UCSD-AML1 (cell line): ENCODE data around the gene DNAJC15.

Source experiments
- DNase-seq: peaks from one replicate; lab custom pipeline; 2025; ENCODE audit not compliant: unreplicated experiment; lab: John Stamatoyannopoulos, UW

The DNAJC15 gene

DNA sequence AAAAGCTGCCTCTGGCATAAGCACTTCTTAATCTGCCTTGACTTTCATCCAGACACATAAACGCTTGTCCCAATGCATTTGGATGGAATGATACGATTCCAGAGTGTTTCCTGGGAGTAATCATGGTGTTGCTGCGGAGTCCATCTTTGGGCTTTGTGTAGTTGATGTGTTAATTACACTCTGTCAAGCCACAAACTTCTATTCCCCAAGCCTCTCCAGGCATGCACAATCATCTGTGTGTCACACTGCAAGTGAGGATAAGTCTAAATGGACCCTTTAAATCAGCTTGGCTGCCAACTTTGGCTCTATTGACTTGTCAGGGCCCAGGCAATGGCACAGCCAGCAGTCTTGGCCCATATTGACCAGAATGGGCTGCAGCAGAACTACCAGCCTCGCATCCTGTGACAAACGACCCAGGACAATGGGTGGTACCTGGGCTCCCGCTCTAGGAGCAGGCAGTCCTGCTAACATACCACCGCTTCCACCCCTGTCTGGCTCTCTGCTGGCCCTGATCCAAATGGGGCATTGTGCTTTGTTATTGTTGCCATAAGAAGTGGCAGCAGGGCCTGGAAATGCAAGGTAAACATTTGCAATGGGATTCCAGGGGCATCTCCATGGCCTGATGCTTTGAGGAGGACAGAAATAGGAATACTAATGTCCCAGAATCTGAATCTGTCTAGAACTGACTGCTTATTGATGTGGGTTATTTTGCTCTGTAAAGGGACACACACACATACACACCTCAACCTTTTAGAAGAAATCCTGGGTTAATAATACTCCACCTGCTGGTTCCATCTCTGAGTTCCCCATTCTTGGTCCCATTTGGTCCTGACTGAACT, 127.2 kb downstream of the DNAJC15 start:
- DNase-seq: no peak

DNA sequence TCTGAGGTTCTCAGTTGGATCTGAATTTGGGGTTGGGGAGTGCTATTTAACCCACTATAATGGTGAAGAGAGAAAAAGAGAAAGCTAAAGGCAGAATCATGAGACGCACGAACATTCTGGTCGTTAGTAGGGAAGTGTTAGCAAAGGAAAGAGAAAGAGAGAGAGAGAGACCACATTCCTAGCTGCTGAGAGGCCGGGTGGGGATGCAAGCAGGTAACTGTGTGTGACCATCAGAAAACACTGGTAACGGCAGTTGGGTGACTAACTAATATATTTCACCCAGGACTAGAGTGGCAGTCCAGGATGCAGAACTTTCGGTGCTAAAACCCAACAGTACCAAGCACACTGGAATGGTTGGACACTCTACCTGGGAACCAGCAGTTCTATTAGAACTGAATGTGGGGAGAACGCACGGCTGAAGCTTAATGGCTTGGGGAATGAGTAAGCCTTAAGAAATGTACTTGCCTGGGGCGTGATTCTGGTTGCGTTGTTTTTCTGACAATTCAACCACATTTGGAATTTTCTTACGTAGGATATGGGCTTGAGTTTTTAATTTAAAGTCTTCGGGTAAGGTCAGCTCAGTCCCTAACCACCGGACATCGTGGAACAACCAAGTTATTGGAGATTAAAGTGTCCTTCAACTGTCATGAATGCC, 130.2 kb downstream of the DNAJC15 start:
- no peak for DNase-seq

DNA sequence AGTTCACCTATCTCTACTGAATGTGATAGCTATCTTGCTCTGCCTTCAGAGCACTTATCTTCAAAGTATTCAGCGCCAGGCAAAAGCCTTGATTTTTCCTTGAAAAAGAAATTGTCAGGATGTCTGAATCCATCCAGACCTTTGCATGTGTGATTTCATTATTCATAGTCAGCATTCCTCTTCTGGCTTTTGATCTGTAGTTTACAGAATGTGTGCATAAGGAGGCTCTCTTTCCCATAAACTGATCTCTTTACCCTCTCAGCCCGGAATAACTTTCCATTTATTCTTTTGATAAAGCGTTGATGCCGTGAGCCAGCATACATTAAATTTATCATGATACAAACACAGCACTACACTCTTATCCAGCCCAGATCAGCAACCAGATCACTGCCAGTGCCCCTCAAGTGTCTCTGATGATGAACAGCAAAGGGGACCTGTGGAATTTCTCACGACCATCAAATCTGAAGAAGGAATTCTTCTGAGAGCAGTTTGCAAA, 130.8 kb downstream of the DNAJC15 start:
- DNase-seq: no peak

DNA sequence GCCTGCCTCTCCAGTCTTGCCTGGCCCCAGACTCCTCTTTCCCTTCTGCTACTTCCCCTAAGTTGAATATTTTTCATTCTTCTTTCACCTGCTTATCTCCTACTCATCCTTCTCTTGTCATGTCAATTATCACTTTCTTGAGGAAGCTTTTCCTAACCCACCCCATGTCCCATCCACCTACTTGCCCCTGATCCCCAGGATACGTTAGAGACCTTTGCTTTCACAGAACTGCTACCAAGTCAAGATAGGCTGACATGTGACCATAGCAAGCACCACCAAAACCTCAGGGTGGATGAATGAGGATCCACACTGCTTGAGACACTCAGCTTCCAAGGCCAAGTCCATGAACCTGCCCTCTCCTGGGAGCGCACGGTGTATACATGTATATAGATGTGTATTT, 131.5 kb downstream of the DNAJC15 start:
- DNase-seq: no peak

DNA sequence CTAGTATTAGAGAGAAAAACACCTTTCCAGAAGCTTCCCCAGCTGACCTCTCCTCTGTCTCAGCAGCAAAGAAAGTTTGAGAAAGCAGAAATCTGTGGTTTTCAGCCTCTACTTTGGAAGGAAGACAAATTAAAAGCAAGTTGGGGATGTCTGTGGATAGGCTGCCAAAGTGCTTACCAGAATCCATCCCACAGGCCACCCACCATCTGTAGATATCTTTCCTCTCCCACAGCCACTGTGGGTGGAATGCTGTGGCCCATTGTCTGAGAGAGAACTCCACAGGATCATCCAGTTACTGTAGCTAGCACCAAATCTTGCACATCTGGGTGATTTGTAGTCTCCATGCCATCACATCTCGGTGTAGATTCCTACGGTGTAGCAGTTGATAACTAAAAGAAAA, 133.5 kb downstream of the DNAJC15 start:
- DNase-seq: no peak

DNA sequence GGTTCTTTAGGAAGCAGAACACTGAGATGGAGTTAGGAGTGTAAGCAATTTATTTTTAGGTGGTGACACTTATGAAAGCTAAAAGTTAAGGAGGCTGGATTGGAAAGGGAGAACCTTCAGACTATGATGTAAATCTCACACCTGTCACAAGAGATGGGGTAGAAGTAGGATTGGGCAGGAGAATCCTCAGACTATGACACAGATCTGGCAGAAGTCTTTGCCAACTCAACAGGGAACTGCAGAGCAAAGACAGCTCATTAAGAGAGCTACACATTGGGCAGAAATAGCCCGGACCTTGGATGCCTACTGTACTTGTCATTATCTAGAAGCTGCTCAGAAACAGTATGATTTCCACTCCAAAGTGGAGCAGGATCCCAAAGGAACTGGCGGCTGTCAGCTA, 134.4 kb downstream of the DNAJC15 start:
- DNase-seq: no peak

DNA sequence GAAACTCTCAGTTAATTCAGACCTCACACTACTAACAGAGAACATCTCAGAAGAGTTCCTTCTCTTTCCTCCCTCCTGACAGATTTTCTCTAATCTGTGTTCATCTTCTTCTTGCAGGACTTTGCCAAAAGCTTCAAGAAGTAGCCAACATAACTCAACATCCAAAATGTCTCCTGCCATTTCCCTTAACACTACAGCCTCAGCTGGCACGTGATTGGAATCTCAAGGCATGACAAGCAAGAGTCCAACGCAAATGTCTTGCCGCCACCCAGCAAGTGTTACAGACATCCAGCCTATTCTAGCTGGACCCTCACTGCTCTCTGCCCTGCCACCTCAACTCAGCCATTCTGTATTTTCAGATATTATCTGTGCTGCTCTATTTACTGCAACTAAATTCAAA, 135.1 kb downstream of the DNAJC15 start:
- no peak for DNase-seq

DNA sequence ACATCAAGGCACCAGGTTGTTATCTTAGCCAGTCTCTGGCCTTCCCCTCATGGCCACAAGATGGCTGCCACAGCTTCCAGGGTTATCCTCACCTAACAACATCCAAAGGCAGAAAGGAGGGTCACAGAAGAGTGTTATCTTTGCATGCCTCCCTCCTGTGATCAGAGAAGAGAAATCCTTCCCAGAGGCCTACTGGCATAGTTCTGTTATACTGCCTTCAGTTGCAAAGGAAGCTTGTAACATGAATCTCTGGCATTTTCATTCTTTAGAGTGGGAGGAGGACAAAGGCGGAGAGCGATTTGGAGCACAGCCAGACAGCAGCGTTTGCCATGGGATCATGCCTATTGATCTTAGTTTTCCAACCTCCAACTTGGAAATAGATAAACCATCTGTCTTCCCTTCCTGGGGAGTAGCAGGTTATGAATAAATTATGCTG, 135.7 kb downstream of the DNAJC15 start:
- no peak for DNase-seq
